HepG2 (cell line): ENCODE data around the gene SCRT2.

Experiments used
- CBX2 ChIP-seq, 2 experiments: fragments of 200-600 bp in 1 of 2; sonication (generic); formaldehyde crosslinking in 1 of 2; IDR thresholded peaks; 2 replicates each; pipeline versions ENCODE4 v1.7.0 to v1.8.1; 2018 to 2022; ENCODE audit warnings: low read depth in 2 of 2, low read length in 1 of 2, mild to moderate bottlenecking in 1 of 2, missing genetic modification reagents in 1 of 2
- FOXA1 ChIP-seq, 2 experiments: fragments of 450-650 bp in 1 of 2; sonication (generic) in 1 of 2; formaldehyde crosslinking in 1 of 2; IDR thresholded peaks; 2 replicates each; pipeline versions ENCODE4 v1.4.0 to v1.6.1; 2016 to 2020; ENCODE audit warnings: missing genetic modification reagents in 1 of 2
- FOXK1 ChIP-seq: sonication (generic); formaldehyde crosslinking; IDR thresholded peaks from 2 replicates; pipeline ENCODE4 v1.4.0; 2020; ENCODE audit warnings: low read depth, missing genetic modification reagents, borderline replicate concordance
- HCFC1 ChIP-seq: fragments of 150-350 bp; IDR thresholded peaks from 2 replicates; pipeline ENCODE4 v1.6.1; 2014; ENCODE audit warnings: low read depth, low read length
- NR2C2 ChIP-seq: sonication (generic); formaldehyde crosslinking; IDR thresholded peaks from 2 replicates; pipeline ENCODE4 v1.4.0; 2020; ENCODE audit warnings: missing genetic modification reagents, mild to moderate bottlenecking, moderate library complexity, borderline replicate concordance
- SIN3A ChIP-seq: IDR thresholded peaks from 2 replicates; pipeline ENCODE4 v1.6.1; 2011; ENCODE audit warnings: low read depth, mild to moderate bottlenecking, control low read depth, low read length, borderline replicate concordance
- TF ChIP-seq, protein P1 (sequence below), 2 experiments: sonication (generic) in 1 of 2; formaldehyde crosslinking in 1 of 2; IDR thresholded peaks; 2 replicates each; pipeline versions ENCODE4 v1.6.1 to v1.9.0; 2014 to 2022; ENCODE audit warnings: antibody characterized with exemption in 1 of 2, borderline replicate concordance in 1 of 2, inconsistent platforms in 1 of 2, low read depth in 1 of 2, missing genetic modification reagents in 1 of 2
- TF ChIP-seq, protein P2 (sequence below), 2 experiments: sonication (generic) in 1 of 2; formaldehyde crosslinking in 1 of 2; IDR thresholded peaks; 2 replicates each; pipeline versions ENCODE4 v1.4.0 to v1.6.1; 2018 to 2020; ENCODE audit warnings: missing genetic modification reagents in 2 of 2, borderline replicate concordance in 1 of 2, low read depth in 1 of 2, mild to moderate bottlenecking in 1 of 2, missing biosample characterization in 1 of 2
- TF ChIP-seq, protein P3 (sequence below): sonication (generic); formaldehyde crosslinking; IDR thresholded peaks from 2 replicates; pipeline ENCODE4 v1.5.0; 2020; ENCODE audit warnings: mild to moderate bottlenecking, missing genetic modification reagents, moderate library complexity

DNA sequence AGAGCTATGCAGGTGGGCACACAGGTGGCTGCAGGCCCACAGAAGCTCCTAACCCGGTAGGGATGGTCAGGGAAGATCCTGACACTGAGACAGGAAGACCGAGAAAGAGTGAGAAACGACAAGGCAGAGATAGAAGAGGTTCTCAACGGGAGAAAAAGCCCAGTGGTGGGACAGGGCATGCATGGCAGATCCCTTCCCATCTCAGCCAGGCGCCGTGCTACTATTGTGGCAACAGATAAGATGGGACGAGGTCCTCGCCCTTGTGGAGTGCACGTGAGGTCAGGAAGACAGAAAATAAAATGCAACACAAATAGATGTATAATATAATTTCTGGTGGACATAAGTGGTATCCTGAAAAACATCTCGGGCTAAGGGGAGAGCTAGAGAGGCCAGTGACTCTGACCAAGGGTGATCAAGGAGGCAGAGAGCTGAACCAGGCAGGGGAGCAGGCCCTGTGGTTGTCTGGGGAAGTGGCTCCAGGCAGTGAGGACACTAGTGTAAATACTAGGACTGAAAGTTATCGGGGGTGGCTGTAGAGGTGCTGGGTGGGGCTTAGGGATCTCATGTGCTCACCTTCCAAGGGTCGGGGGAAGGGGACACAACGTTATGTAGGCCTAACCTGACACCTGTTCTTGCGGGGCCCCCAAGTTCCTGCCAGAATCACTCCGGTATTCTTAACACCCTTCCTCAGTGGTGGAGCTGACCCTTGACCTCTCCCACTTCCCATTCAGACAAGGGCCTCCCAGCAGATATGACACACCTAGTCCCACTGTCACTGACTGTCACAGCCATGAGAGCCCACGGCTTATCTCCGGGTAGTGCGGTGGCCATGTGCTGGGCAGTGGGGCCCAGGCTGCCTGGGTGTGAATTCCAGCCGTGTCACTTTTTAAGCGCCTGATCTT is 23.6 kb downstream of the SCRT2 start:
- TF ChIP-seq CBX2 (IDR thresholded peaks at IDR 0.05; ENCODE audit: low read depth, low read length) (no peak), CBX2 (CRISPR knock-in tag; IDR thresholded peaks at IDR 0.05; ENCODE audit: low read depth) (0 out of 2 replicates have a peak, but pooled peaks have one; percentile 62), FOXA1 (IDR thresholded peaks at IDR 0.05) (no peak), FOXA1 (CRISPR knock-in tag; IDR thresholded peaks at IDR 0.05) (peak; percentile 10; the same call in 1 of the 2 replicates), HCFC1 (no peak), NR2C2 (0 out of 2 replicates have a peak, but pooled peaks have one; percentile 61), FOXK1 (no peak), SIN3A (no peak; the same call in 1 of the 2 replicates)
- TF ChIP-seq, protein P1, sequence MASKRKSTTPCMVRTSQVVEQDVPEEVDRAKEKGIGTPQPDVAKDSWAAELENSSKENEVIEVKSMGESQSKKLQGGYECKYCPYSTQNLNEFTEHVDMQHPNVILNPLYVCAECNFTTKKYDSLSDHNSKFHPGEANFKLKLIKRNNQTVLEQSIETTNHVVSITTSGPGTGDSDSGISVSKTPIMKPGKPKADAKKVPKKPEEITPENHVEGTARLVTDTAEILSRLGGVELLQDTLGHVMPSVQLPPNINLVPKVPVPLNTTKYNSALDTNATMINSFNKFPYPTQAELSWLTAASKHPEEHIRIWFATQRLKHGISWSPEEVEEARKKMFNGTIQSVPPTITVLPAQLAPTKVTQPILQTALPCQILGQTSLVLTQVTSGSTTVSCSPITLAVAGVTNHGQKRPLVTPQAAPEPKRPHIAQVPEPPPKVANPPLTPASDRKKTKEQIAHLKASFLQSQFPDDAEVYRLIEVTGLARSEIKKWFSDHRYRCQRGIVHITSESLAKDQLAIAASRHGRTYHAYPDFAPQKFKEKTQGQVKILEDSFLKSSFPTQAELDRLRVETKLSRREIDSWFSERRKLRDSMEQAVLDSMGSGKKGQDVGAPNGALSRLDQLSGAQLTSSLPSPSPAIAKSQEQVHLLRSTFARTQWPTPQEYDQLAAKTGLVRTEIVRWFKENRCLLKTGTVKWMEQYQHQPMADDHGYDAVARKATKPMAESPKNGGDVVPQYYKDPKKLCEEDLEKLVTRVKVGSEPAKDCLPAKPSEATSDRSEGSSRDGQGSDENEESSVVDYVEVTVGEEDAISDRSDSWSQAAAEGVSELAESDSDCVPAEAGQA (IDR thresholded peaks at IDR 0.05; ENCODE audit: low read depth) = no peak
- TF ChIP-seq, protein P1 (CRISPR knock-in tag; IDR thresholded peaks at IDR 0.05; ENCODE audit: borderline replicate concordance) = no peak
- TF ChIP-seq, protein P2, sequence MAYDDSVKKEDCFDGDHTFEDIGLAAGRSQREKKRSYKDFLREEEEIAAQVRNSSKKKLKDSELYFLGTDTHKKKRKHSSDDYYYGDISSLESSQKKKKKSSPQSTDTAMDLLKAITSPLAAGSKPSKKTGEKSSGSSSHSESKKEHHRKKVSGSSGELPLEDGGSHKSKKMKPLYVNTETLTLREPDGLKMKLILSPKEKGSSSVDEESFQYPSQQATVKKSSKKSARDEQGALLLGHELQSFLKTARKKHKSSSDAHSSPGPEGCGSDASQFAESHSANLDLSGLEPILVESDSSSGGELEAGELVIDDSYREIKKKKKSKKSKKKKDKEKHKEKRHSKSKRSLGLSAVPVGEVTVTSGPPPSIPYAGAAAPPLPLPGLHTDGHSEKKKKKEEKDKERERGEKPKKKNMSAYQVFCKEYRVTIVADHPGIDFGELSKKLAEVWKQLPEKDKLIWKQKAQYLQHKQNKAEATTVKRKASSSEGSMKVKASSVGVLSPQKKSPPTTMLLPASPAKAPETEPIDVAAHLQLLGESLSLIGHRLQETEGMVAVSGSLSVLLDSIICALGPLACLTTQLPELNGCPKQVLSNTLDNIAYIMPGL (CRISPR knock-in tag; IDR thresholded peaks at IDR 0.05; ENCODE audit: borderline replicate concordance in 1 of 2, low read depth in 1 of 2) = no peak; a peak in 1 of 4 replicates
- TF ChIP-seq, protein P3, sequence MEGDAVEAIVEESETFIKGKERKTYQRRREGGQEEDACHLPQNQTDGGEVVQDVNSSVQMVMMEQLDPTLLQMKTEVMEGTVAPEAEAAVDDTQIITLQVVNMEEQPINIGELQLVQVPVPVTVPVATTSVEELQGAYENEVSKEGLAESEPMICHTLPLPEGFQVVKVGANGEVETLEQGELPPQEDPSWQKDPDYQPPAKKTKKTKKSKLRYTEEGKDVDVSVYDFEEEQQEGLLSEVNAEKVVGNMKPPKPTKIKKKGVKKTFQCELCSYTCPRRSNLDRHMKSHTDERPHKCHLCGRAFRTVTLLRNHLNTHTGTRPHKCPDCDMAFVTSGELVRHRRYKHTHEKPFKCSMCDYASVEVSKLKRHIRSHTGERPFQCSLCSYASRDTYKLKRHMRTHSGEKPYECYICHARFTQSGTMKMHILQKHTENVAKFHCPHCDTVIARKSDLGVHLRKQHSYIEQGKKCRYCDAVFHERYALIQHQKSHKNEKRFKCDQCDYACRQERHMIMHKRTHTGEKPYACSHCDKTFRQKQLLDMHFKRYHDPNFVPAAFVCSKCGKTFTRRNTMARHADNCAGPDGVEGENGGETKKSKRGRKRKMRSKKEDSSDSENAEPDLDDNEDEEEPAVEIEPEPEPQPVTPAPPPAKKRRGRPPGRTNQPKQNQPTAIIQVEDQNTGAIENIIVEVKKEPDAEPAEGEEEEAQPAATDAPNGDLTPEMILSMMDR = no peak
